ENCODE results near the gene TENT5C.

TENT5C gene

GRCh38 chr1:117657949-117658660, 52.3 kb downstream of the TENT5C start:
- no peak for DNase-seq

GRCh38 chr1:117658676-117659075, 52.8 kb downstream of the TENT5C start:
- DNase-seq: no peak

GRCh38 chr1:117659550-117660270, 53.9 kb downstream of the TENT5C start:
- no peak for DNase-seq

- no peak for DNase-seq
Observed at GRCh38 chr1:117660271-117660965, 54.6 kb downstream of the TENT5C start.

- no peak for DNase-seq
Observed at GRCh38 chr1:117661027-117661426, 55.2 kb downstream of the TENT5C start.

- no peak for DNase-seq
Observed at GRCh38 chr1:117662667-117663066, 56.8 kb downstream of the TENT5C start.

GRCh38 chr1:117663156-117663902, 57.5 kb downstream of the TENT5C start:
- no peak for DNase-seq

GRCh38 chr1:117664314-117664713, 58.5 kb downstream of the TENT5C start:
- DNase-seq: no peak

GRCh38 chr1:117665556-117666270, 59.9 kb downstream of the TENT5C start:
- DNase-seq: no peak

GRCh38 chr1:117669572-117669971, 63.7 kb downstream of the TENT5C start:
- DNase-seq: no peak

- no peak for DNase-seq
Observed at GRCh38 chr1:117670976-117671780, 65.3 kb downstream of the TENT5C start.

GRCh38 chr1:117671781-117672501, 66.1 kb downstream of the TENT5C start:
- DNase-seq: peak in 1 of 2 experiments; percentile 53

- no peak for DNase-seq
Observed at GRCh38 chr1:117672756-117673155, 66.9 kb downstream of the TENT5C start.

- DNase-seq: no peak
Observed at GRCh38 chr1:117673405-117673804, 67.6 kb downstream of the TENT5C start.

GRCh38 chr1:117674521-117675400, 68.9 kb downstream of the TENT5C start:
- DNase-seq: no peak

GRCh38 chr1:117675907-117676430, 70.1 kb downstream of the TENT5C start:
- DNase-seq: no peak

GRCh38 chr1:117676615-117677130, 70.8 kb downstream of the TENT5C start:
- DNase-seq: no peak
